A673 (cell line): ENCODE data around the gene DEDD2. TPM values are rescaled to one million over a fixed set of nuclear protein-coding genes. Genes with fewer than 3 reads are reported as not detected.

Experiments used
- BruUV-seq: library from RNA; stranded (reverse); fragments of 400-500 nt; replicated peaks from 2 replicates; lab custom pipeline; 2021; lab: Mats Ljungman, UMichigan
- CTCF ChIA-PET: fragments of 300-600 bp; sonication (Branson Sonifier 250); formaldehyde crosslinking; loops from one replicate; lab custom pipeline; 2022; ENCODE audit warnings: antibody characterized with exemption; lab: Charles Lee
- POLR2A ChIA-PET: fragments of 300-600 bp; sonication (Branson Sonifier 250); formaldehyde crosslinking; loops from one replicate; lab custom pipeline; 2022; ENCODE audit warnings: antibody characterized with exemption; ENCODE audit not compliant: low non-redundant PET; lab: Charles Lee
- DNase-seq: peaks from one replicate; pipeline ENCODE4 v3.0.0-alpha.2; 2015; ENCODE audit warnings: low spot score
- H3K27ac ChIP-seq: fragments of 200-600 bp; sonication (generic); 2 replicates; pipeline ENCODE4 v1.5.1; 2016; ENCODE audit warnings: mixed run types, low read depth, mild to moderate bottlenecking, mixed read lengths, antibody characterized with exemption, low read length; ENCODE audit not compliant: poor library complexity, severe bottlenecking
- H3K27me3 ChIP-seq: fragments of 200-600 bp; sonication (generic); replicated peaks from 2 replicates; pipeline ENCODE4 v1.6.1; 2017; ENCODE audit warnings: mixed run types, low read depth, mild to moderate bottlenecking, mixed read lengths, antibody characterized with exemption, low read length; ENCODE audit not compliant: insufficient read depth, poor library complexity
- H3K36me3 ChIP-seq: fragments of 200-600 bp; sonication (generic); 2 replicates; pipeline ENCODE4 v1.6.1; 2016; ENCODE audit warnings: mixed run types, mild to moderate bottlenecking, mixed read lengths, antibody characterized with exemption, low read length; ENCODE audit not compliant: insufficient read depth, poor library complexity, severe bottlenecking
- H3K4me1 ChIP-seq: fragments of 200-600 bp; sonication (generic); 2 replicates; pipeline ENCODE4 v1.6.1; 2017; ENCODE audit warnings: mixed run types, mild to moderate bottlenecking, mixed read lengths, antibody characterized with exemption, low read length; ENCODE audit not compliant: insufficient read depth, poor library complexity, severe bottlenecking
- H3K4me3 ChIP-seq: fragments of 200-600 bp; sonication (generic); 2 replicates; pipeline ENCODE4 v1.5.1; 2016; ENCODE audit warnings: low read depth, mixed run types, mild to moderate bottlenecking, mixed read lengths, low read length; ENCODE audit not compliant: poor library complexity, severe bottlenecking
- H3K9me3 ChIP-seq: fragments of 200-600 bp; sonication (generic); 2 replicates; pipeline ENCODE4 v1.6.1; 2016; ENCODE audit warnings: mixed run types, low read depth, mild to moderate bottlenecking, mixed read lengths, antibody characterized with exemption, low read length; ENCODE audit not compliant: poor library complexity, severe bottlenecking
- CTCF ChIP-seq: fragments of 300-800, 200-600 bp; sonication (generic); conservative IDR thresholded peaks from 2 replicates; pipeline ENCODE4 v1.5.1; 2017; ENCODE audit warnings: low read depth, mild to moderate bottlenecking, antibody characterized with exemption, low read length, moderate library complexity, mixed read lengths
- EZH2 ChIP-seq: fragments of 200-600 bp; sonication (generic); IDR thresholded peaks from 2 replicates; pipeline ENCODE4 v1.6.1; 2017; ENCODE audit warnings: borderline replicate concordance, low read depth, mild to moderate bottlenecking, mixed read lengths, antibody characterized with exemption, low read length; ENCODE audit not compliant: poor library complexity, severe bottlenecking
- intact Hi-C: fragments of 100-400 bp; cut with micrococcal nuclease; formaldehyde crosslinking; loops from one replicate; pipeline ENCODE4 v1.10.0; 2022; ENCODE audit not compliant: unreplicated experiment
- total RNA-seq: library from RNA; stranded (reverse); gene quantifications from 2 replicates; pipeline ENCODE4 v1.2.3, GENCODE V29; 2021

The DEDD2 gene
- total RNA-seq, 1 experiment from 2014 or later = 32.1 TPM

DNA sequence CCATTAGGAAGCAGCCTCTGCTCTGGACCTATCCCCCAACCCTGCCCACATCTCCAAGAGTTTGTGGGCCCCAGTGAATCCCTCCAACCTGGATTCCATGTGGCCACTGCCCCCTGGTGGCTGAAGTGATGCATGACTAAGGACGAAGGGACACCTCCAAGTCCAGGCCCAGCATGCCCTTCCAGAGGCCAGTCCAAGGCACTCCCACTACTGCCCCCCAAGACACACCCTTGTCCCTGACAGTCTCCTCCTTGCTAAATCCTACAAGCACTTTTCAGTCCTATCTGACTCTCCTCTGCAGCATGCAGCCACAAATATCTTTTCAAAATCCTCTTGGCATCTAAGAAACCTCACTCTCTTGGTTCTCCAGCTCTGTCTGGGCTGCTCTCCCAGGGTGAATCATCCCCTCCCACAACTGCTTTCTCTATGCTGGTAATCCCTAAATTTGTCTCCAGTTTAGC is 33.0 kb downstream of the DEDD2 start:
- BruUV-seq = no TSS peak
- Histone ChIP-seq H3K27me3 (peaks cover 7% of the 10 kb centered on the region), H3K27ac (no peak overlapping the region), H3K4me3 (no peak overlapping the region), H3K9me3 (no peaks in the 10 kb centered on the region), H3K36me3 (no peaks in the 10 kb centered on the region), H3K4me1 (no peaks in the 10 kb centered on the region)
- TF ChIP-seq EZH2 (no peak), CTCF (peak; percentile 93)
- POLR2A ChIA-PET = no interaction called here
- intact Hi-C loops = loop anchor here (1.0 kb wide), 2 partner anchors 51 to 76 kb away; no protein-coding TSS in a partner anchor
- peak; percentile 82 for DNase-seq
- CTCF ChIA-PET = interaction anchor here (0.6 to 0.9 kb wide), 3 partner anchors 48 to 149 kb away, joined by 3 to 4 read pairs (median 3); no protein-coding TSS in a partner anchor

DNA sequence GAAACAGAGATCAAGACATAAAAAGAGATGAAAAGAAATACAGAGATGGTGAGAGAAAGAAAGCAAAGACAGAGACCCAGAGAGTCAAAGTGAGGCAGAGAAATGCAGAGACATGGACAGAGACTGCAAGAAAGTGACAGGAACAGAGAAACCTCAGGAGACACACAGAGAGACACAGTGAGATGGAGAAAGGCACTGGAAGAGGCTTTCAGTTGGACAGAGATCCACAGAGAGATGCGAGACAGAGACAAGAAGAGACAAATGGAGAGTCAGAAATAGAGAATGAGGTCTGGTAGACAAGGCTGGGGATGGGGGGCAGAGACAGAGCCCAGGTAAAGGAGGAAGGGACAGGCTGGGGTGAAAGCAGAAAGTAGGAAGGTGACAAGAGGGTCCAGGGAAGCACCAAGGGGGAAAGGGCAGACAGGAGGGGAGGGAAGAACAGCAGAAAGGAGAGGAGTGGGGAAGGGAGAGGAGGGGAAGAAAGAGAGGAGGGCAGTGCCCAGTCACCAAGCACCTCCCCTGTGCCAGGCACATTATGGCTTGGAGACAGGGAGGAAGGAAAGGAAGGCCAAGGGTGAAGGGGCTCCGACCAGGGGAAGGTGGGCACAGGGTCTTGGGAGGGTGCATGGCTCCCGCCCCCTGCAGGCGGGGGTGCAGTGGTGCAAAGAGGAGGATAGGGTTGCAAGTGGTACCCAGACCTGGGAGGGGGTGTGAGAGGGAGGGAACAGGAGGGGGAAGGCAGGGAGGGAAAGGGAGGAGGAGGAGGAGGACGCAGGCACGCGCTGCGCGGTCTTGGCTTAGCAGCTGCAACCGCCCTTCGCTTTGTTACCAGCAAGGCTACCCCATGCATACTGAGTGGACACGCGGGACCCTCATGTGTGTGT is 38.4 kb downstream of the DEDD2 start:
- no peak overlapping the region for H3K4me3 ChIP-seq
- ChIA-PET CTCF (no interaction called here), POLR2A (no interaction called here)
- peaks cover 51% of the 10 kb centered on the region for H3K27me3 ChIP-seq
- DNase-seq = peak; percentile 33
- H3K36me3 ChIP-seq = no peaks in the 10 kb centered on the region
- peaks cover 16% of the 10 kb centered on the region for H3K4me1 ChIP-seq
- intact Hi-C loops = no loop called here
- BruUV-seq = no TSS peak
- no peak for TF ChIP-seq EZH2
- TF ChIP-seq CTCF = peak; percentile 58
- H3K9me3 ChIP-seq = no peaks in the 10 kb centered on the region
- no peak overlapping the region for H3K27ac ChIP-seq

- Histone ChIP-seq H3K4me1 (peaks cover 16% of the 10 kb centered on the region), H3K27me3 (peaks cover 51% of the 10 kb centered on the region), H3K4me3 (no peak overlapping the region), H3K36me3 (no peaks in the 10 kb centered on the region), H3K27ac (no peak overlapping the region), H3K9me3 (no peaks in the 10 kb centered on the region)
- TF ChIP-seq EZH2 (no peak), CTCF (no peak)
- DNase-seq = no peak
- BruUV-seq = no TSS peak
- intact Hi-C loops = no loop called here
- POLR2A ChIA-PET = no interaction called here
- CTCF ChIA-PET = interaction anchor here (1.1 kb wide), 1 partner anchor 14 kb away, joined by 3 read pairs; no protein-coding TSS in a partner anchor
Measured at GRCh38 chr19:42177686-42178019, 39.8 kb downstream of the DEDD2 start.
